HepG2 (cell line): ENCODE data around the gene LIPT2. TPM values are rescaled to one million over a fixed set of nuclear protein-coding genes. Genes with fewer than 3 reads are reported as not detected.

Experiments used
- KDM6A ChIP-seq: IDR thresholded peaks from 2 replicates; pipeline ENCODE4 v1.6.1; 2016; ENCODE audit warnings: low read depth
- KLF16 ChIP-seq, 2 experiments: sonication (generic) in 1 of 2; formaldehyde crosslinking in 1 of 2; IDR thresholded peaks; 2 replicates each; pipeline versions ENCODE4 v1.6.1 to v1.8.0; 2016 to 2023; ENCODE audit warnings: missing genetic modification reagents in 2 of 2, missing compliant biosample characterization in 1 of 2
- PTBP1 ChIP-seq: fragments of 200-400 bp; formaldehyde crosslinking; IDR thresholded peaks from 2 replicates; pipeline ENCODE4 v1.6.1; 2018; ENCODE audit warnings: low read length, low read depth; ENCODE audit not compliant: poor library complexity, severe bottlenecking
- SALL2 ChIP-seq: sonication (generic); formaldehyde crosslinking; IDR thresholded peaks from 2 replicates; pipeline ENCODE4 v1.8.1; 2023; ENCODE audit warnings: mild to moderate bottlenecking, missing genetic modification reagents, inconsistent platforms
- ZBTB20 ChIP-seq: sonication (generic); formaldehyde crosslinking; IDR thresholded peaks from 2 replicates; pipeline ENCODE4 v1.8.1; 2023; ENCODE audit warnings: missing genetic modification reagents, low read depth, mild to moderate bottlenecking, borderline replicate concordance
- ZNF136 ChIP-seq: sonication (generic); formaldehyde crosslinking; IDR thresholded peaks from 2 replicates; pipeline ENCODE4 v1.8.1; 2022; ENCODE audit warnings: low read depth, mild to moderate bottlenecking, moderate library complexity, missing genetic modification reagents
- ZNF326 ChIP-seq: sonication (generic); formaldehyde crosslinking; IDR thresholded peaks from 2 replicates; pipeline ENCODE4 v1.4.0; 2020; ENCODE audit warnings: missing genetic modification reagents, borderline replicate concordance
- polyA plus RNA-seq, 8 experiments: library from polyadenylated mRNA; depleted of rRNA in 3 of 8; stranded (reverse) in 7 of 8; unstranded in 1 of 8; fragments of >200 nt; fragmentation: Illumina TruSeq in 4 of 8; extraction: Trizol in 4 of 8; gene quantifications; 2 replicates each; pipeline versions ENCODE4 v1.2.1 to v1.2.3, GENCODE V29; 2011 to 2016; ENCODE audit warnings: low read depth in 4 of 8, missing spikeins in 1 of 8, mixed read lengths in 1 of 8; ENCODE audit not compliant: insufficient read depth in 1 of 8
- total RNA-seq, 5 experiments: library from RNA; depleted of rRNA; stranded (reverse); fragments of >200 nt; fragmentation: Illumina TruSeq; extraction: Trizol; gene quantifications; 2 replicates each; pipeline ENCODE4 v1.2.3, GENCODE V29; 2016; ENCODE audit warnings: low read depth in 1 of 5
- TF ChIP-seq, protein P1 (sequence below), 2 experiments: IDR thresholded peaks; 2 replicates each; pipeline ENCODE4 v1.6.1; 2011 to 2012; ENCODE audit warnings: low read length in 2 of 2, borderline replicate concordance in 1 of 2, low read depth in 1 of 2, mild to moderate bottlenecking in 1 of 2, moderate library complexity in 1 of 2
- TF ChIP-seq, protein P2 (sequence below): IDR thresholded peaks from 2 replicates; pipeline ENCODE4 v1.6.1; 2016; ENCODE audit warnings: missing genetic modification reagents, missing compliant biosample characterization
- TF ChIP-seq, protein P3 (sequence below): conservative IDR thresholded peaks from 2 replicates; pipeline ENCODE4 v1.6.1; 2018; ENCODE audit warnings: missing genetic modification reagents
- TF ChIP-seq, protein P4 (sequence below): IDR thresholded peaks from 2 replicates; pipeline ENCODE4 v1.6.1; 2016; ENCODE audit warnings: missing biosample characterization, missing genetic modification reagents, low read depth
- TF ChIP-seq, protein P5 (sequence below): sonication (generic); formaldehyde crosslinking; IDR thresholded peaks from 2 replicates; pipeline ENCODE4 v1.8.0; 2022; ENCODE audit warnings: mild to moderate bottlenecking, missing genetic modification reagents, borderline replicate concordance
- TF ChIP-seq, protein P6 (sequence below): sonication (generic); formaldehyde crosslinking; IDR thresholded peaks from 2 replicates; pipeline ENCODE4 v1.9.0; 2021; ENCODE audit warnings: missing genetic modification reagents, borderline replicate concordance
- TF ChIP-seq, protein P7 (sequence below): sonication (generic); formaldehyde crosslinking; IDR thresholded peaks from 2 replicates; pipeline ENCODE4 v1.4.0; 2020; ENCODE audit warnings: mild to moderate bottlenecking, missing genetic modification reagents

Gene LIPT2
- total and polyA plus RNA-seq, 2 of the 13 experiments (the other 11 are each of a cell fraction or from before 2014, with no cell fraction given), result 3.0 to 5.6 TPM

DNA sequence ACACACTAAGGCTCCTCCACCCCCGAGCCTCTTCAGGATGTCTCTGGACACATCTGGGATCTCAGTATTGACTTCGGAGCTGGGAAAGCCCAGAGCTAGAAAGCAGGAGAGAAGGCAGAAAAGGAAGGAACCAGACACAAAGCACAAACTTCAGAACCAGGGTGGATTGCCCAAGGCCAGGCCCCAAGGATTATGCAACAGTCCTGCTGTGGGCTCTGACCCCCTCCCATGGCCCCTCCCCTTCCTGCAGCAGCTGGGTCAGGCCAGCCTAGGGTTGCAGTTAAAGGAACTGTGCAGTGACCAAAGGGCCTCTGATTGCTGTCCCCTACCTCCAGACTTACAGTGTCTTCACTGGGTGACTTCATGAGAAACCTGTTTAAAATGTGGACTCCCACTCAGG is 31.5 kb downstream of the LIPT2 start (continued):
- TF ChIP-seq, protein P1, sequence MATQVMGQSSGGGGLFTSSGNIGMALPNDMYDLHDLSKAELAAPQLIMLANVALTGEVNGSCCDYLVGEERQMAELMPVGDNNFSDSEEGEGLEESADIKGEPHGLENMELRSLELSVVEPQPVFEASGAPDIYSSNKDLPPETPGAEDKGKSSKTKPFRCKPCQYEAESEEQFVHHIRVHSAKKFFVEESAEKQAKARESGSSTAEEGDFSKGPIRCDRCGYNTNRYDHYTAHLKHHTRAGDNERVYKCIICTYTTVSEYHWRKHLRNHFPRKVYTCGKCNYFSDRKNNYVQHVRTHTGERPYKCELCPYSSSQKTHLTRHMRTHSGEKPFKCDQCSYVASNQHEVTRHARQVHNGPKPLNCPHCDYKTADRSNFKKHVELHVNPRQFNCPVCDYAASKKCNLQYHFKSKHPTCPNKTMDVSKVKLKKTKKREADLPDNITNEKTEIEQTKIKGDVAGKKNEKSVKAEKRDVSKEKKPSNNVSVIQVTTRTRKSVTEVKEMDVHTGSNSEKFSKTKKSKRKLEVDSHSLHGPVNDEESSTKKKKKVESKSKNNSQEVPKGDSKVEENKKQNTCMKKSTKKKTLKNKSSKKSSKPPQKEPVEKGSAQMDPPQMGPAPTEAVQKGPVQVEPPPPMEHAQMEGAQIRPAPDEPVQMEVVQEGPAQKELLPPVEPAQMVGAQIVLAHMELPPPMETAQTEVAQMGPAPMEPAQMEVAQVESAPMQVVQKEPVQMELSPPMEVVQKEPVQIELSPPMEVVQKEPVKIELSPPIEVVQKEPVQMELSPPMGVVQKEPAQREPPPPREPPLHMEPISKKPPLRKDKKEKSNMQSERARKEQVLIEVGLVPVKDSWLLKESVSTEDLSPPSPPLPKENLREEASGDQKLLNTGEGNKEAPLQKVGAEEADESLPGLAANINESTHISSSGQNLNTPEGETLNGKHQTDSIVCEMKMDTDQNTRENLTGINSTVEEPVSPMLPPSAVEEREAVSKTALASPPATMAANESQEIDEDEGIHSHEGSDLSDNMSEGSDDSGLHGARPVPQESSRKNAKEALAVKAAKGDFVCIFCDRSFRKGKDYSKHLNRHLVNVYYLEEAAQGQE (IDR thresholded peaks at IDR 0.05; ENCODE audit: borderline replicate concordance in 1 of 2, low read depth in 1 of 2, low read length in 2 of 2), result peak in 1 of 2 experiments; percentile 32; a peak in 1 of 4 replicates
- TF ChIP-seq SALL2 (CRISPR knock-in tag) (no peak), PTBP1 (no peak), ZNF326 (CRISPR knock-in tag) (no peak), ZNF136 (CRISPR knock-in tag) (no peak), KLF16 (CRISPR knock-in tag; IDR thresholded peaks at IDR 0.05) (no peak), ZBTB20 (CRISPR knock-in tag) (no peak), KDM6A (CRISPR knock-in tag) (peak; percentile 56; the same call in 1 of the 2 replicates)
- TF ChIP-seq, protein P2, sequence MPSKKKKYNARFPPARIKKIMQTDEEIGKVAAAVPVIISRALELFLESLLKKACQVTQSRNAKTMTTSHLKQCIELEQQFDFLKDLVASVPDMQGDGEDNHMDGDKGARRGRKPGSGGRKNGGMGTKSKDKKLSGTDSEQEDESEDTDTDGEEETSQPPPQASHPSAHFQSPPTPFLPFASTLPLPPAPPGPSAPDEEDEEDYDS (CRISPR knock-in tag), result peak; percentile 47; the same call in 1 of the 2 replicates
- TF ChIP-seq, protein P3, sequence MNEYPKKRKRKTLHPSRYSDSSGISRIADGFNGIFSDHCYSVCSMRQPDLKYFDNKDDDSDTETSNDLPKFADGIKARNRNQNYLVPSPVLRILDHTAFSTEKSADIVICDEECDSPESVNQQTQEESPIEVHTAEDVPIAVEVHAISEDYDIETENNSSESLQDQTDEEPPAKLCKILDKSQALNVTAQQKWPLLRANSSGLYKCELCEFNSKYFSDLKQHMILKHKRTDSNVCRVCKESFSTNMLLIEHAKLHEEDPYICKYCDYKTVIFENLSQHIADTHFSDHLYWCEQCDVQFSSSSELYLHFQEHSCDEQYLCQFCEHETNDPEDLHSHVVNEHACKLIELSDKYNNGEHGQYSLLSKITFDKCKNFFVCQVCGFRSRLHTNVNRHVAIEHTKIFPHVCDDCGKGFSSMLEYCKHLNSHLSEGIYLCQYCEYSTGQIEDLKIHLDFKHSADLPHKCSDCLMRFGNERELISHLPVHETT (CRISPR knock-in tag), result no peak; the same call in 1 of the 2 replicates
- TF ChIP-seq, protein P4, sequence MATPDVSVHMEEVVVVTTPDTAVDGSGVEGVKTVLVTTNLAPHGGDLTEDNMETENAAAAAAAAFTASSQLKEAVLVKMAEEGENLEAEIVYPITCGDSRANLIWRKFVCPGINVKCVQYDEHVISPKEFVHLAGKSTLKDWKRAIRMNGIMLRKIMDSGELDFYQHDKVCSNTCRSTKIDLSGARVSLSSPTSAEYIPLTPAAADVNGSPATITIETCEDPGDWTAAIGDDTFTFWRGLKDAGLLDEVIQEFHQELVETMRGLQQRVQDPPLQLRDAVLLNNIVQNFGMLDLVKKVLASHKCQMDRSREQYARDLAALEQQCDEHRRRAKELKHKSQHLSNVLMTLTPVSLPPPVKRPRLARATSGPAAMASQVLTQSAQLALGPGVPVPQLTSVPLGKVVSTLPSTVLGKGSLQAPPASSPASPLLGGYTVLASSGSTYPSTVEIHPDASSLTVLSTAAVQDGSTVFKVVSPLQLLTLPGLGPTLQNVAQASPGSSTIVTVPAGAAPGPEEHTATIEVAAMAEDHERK (CRISPR knock-in tag), result no peak
- TF ChIP-seq, protein P5, sequence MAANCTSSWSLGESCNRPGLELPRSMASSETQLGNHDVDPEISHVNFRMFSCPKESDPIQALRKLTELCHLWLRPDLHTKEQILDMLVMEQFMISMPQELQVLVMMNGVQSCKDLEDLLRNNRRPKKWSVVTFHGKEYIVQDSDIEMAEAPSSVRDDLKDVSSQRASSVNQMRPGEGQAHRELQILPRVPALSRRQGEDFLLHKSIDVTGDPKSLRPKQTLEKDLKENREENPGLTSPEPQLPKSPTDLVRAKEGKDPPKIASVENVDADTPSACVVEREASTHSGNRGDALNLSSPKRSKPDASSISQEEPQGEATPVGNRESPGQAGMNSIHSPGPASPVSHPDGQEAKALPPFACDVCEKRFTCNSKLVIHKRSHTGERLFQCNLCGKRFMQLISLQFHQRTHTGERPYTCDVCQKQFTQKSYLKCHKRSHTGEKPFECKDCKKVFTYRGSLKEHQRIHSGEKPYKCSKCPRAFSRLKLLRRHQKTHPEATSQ (CRISPR knock-in tag), result 0 out of 2 replicates have a peak, but pooled peaks have one; percentile 81
- TF ChIP-seq, protein P6, sequence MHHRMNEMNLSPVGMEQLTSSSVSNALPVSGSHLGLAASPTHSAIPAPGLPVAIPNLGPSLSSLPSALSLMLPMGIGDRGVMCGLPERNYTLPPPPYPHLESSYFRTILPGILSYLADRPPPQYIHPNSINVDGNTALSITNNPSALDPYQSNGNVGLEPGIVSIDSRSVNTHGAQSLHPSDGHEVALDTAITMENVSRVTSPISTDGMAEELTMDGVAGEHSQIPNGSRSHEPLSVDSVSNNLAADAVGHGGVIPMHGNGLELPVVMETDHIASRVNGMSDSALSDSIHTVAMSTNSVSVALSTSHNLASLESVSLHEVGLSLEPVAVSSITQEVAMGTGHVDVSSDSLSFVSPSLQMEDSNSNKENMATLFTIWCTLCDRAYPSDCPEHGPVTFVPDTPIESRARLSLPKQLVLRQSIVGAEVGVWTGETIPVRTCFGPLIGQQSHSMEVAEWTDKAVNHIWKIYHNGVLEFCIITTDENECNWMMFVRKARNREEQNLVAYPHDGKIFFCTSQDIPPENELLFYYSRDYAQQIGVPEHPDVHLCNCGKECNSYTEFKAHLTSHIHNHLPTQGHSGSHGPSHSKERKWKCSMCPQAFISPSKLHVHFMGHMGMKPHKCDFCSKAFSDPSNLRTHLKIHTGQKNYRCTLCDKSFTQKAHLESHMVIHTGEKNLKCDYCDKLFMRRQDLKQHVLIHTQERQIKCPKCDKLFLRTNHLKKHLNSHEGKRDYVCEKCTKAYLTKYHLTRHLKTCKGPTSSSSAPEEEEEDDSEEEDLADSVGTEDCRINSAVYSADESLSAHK (CRISPR knock-in tag), result no peak
- TF ChIP-seq, protein P7, sequence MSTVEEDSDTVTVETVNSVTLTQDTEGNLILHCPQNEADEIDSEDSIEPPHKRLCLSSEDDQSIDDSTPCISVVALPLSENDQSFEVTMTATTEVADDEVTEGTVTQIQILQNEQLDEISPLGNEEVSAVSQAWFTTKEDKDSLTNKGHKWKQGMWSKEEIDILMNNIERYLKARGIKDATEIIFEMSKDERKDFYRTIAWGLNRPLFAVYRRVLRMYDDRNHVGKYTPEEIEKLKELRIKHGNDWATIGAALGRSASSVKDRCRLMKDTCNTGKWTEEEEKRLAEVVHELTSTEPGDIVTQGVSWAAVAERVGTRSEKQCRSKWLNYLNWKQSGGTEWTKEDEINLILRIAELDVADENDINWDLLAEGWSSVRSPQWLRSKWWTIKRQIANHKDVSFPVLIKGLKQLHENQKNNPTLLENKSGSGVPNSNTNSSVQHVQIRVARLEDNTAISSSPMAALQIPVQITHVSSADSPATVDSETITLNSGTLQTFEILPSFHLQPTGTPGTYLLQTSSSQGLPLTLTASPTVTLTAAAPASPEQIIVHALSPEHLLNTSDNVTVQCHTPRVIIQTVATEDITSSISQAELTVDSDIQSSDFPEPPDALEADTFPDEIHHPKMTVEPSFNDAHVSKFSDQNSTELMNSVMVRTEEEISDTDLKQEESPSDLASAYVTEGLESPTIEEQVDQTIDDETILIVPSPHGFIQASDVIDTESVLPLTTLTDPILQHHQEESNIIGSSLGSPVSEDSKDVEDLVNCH (CRISPR knock-in tag), result no peak
